Measurements from ENCODE around the gene ASIC1.

The ASIC1 gene

GRCh38 chr12:50057000-50057841, at the start of gene ASIC1:
Gene ASIC1 (plus strand): TSS chr12:50057596. CDS start chr12:50058767, 1,171 bp downstream.
- Mint-ChIP-seq H3K36me3 (ENCODE audit: low read depth) (no peaks in the 10 kb centered on the region), H3K4me1 (ENCODE audit: low read depth) (peaks cover 57% of the 10 kb centered on the region), H3K9me3 (no peaks in the 10 kb centered on the region), H3K27ac (no peak within 1 kb of the TSS), H3K27me3 (peaks cover 64% of the 10 kb centered on the region), H3K4me3 (peak within 1 kb of the TSS; percentile 78)
- intact Hi-C loops (cut with micrococcal nuclease): loop anchor here (1.0 kb wide), 1 partner anchor 90 kb away; no protein-coding TSS in a partner anchor

DNA sequence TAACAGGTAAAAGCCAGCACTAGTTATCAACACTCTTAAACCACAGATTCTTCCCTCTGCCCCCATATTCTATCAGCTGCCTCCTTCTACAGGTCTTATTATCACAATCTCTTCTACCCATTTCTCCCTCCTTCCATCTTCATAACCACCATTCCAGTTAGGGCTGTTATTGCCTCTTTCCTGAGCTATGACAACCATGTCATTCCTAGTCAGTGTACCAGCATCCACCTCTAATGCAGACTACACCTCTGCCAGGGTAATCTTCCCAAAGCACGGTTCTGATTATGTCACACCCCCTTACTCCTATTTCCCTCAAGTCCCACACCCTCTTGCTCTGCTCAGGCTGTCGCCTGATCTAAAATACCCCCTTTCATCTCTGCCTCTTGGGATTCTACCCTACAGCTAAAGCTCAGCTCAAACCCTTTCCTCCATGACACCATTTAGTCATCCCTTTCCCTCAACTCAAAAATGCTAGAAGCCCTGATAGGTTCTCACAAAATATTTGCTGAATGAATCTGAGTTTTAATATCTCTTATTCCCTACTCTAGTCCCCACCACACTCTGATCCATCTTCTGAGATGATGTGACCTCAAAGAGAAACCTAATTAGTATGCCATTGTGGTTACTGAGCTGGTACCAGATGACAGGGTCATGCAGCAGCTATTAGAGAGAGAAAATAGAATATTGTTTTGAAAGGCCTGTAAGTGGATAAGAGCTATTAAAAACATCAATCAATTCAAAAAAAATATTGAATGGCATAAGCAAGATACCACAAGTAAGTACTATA, 43.8 kb upstream of the ASIC1 start:
- Mint-ChIP-seq H3K4me3 (no peak overlapping the region), H3K36me3 (ENCODE audit: low read depth) (peaks cover 41% of the 10 kb centered on the region), H3K9me3 (no peaks in the 10 kb centered on the region), H3K27me3 (no peaks in the 10 kb centered on the region), H3K4me1 (ENCODE audit: low read depth) (peaks cover 11% of the 10 kb centered on the region), H3K27ac (peak overlapping the region; percentile 12)
- intact Hi-C loops (cut with micrococcal nuclease): no loop called here

GRCh38 chr12:50014342-50014741, 43.1 kb upstream of the ASIC1 start:
- peaks cover 19% of the 10 kb centered on the region for H3K4me1 Mint-ChIP-seq (ENCODE audit: low read depth)

DNA sequence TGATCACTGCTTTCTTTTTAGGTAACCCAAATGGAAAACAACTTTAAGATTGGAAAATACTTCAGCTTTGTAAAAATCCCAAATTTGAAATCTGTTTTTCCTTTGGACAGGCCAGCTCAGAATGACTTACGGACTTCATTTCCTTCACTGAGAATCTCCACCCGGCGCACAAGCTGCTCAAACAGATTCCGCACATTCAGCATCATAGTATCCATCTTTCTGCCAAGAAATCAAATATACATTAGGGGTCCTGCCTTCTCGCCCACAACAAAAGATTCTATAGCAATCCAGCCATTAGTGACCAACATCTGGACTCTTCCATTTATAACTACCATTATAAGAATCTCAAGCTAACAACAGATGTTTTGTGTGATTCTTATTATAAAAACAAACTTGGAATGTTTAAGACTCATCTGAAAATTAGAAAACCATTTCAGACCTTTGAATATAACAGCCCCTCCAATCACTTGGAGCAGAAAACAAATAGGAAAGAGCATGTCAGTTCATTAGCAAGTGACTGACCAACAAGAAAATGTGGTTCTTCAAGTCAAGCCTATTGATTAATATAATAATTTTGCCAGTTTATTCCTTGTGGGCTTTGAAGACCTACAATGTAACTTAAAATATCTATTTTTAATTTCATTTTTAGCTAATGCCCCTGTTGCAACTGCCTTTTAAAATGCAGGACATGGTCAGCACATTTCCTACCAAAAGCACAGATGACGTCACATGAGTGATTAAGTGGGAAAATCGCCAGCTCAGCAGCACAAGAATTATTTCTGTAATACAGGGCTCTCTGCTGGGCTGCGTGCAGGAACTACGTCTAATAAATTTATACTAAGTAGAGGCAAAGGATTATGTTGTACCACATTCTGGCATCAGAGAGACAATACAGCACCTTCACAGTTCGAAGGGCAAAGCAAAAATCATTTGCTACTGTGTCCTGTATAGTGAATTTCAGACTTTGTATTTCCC, 40.6 kb upstream of the ASIC1 start:
- peaks cover 24% of the 10 kb centered on the region for H3K36me3 Mint-ChIP-seq (ENCODE audit: low read depth)
- intact Hi-C loops (cut with micrococcal nuclease): no loop called here
- peak overlapping the region; percentile 65 for H3K27ac Mint-ChIP-seq
- H3K4me1 Mint-ChIP-seq (ENCODE audit: low read depth): peaks cover 14% of the 10 kb centered on the region
- no peak overlapping the region for H3K4me3 Mint-ChIP-seq
- no peaks in the 10 kb centered on the region for H3K27me3 Mint-ChIP-seq
- H3K9me3 Mint-ChIP-seq: no peaks in the 10 kb centered on the region

More at GRCh38 chr12:50014342-50014741, 43.1 kb upstream of the ASIC1 start:
- intact Hi-C loops (cut with micrococcal nuclease): no loop called here
- H3K27ac Mint-ChIP-seq: no peak overlapping the region
- no peaks in the 10 kb centered on the region for H3K9me3 Mint-ChIP-seq
- H3K36me3 Mint-ChIP-seq (ENCODE audit: low read depth): peaks cover 39% of the 10 kb centered on the region
- H3K4me3 Mint-ChIP-seq: no peak overlapping the region
- no peaks in the 10 kb centered on the region for H3K27me3 Mint-ChIP-seq

DNA sequence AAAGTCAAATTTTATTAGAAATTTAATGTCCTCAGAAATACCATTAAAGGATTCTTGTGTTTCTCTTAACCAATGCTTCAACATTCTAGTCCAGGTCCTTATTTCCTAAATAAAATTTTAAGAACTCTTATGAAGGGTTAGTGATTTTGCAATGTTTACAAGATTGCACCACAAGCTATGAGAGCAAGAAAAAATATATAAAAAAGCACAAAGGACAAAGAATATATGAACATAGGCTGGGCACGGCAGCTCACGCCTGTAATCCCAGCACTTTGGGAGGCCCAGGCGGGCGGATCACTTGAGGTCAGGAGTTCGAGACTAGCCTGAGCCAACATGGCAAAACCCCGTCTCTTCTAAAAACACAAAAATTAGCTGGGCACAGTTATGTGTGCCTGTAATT, 39.8 kb upstream of the ASIC1 start:
- peak overlapping the region; percentile 65 for H3K27ac Mint-ChIP-seq
- peaks cover 14% of the 10 kb centered on the region for H3K4me1 Mint-ChIP-seq (ENCODE audit: low read depth)
- H3K4me3 Mint-ChIP-seq: no peak overlapping the region
- H3K36me3 Mint-ChIP-seq (ENCODE audit: low read depth): peaks cover 24% of the 10 kb centered on the region
- intact Hi-C loops (cut with micrococcal nuclease): no loop called here
- H3K9me3 Mint-ChIP-seq: no peaks in the 10 kb centered on the region
- no peaks in the 10 kb centered on the region for H3K27me3 Mint-ChIP-seq

DNA sequence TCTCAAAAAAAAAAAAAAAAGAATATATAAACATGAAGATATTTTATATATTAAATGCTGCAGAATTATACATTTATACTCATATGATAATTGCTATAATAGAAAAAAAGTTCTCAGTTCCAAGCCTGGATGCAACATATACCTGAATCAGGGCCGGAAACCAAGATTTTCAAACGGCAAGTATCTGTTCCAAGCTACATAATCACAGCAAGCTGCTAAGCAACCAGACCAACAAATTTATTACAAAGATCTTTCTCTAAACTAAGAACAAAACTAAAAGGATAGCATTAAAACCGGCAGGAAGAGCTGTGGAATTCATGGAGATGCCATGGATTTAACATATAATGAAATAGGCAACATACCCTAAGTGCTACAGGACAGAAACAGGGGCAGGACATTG, 39.2 kb upstream of the ASIC1 start:
- Mint-ChIP-seq H3K9me3 (no peaks in the 10 kb centered on the region), H3K36me3 (ENCODE audit: low read depth) (peaks cover 24% of the 10 kb centered on the region), H3K4me3 (no peak overlapping the region), H3K27ac (peak overlapping the region; percentile 65), H3K27me3 (no peaks in the 10 kb centered on the region), H3K4me1 (ENCODE audit: low read depth) (peaks cover 14% of the 10 kb centered on the region)
- intact Hi-C loops (cut with micrococcal nuclease): no loop called here

GRCh38 chr12:50018968-50019367, 38.4 kb upstream of the ASIC1 start:
- H3K36me3 Mint-ChIP-seq (ENCODE audit: low read depth): peaks cover 16% of the 10 kb centered on the region
- H3K9me3 Mint-ChIP-seq: no peaks in the 10 kb centered on the region
- H3K27ac Mint-ChIP-seq: peak overlapping the region; percentile 23
- no peaks in the 10 kb centered on the region for H3K27me3 Mint-ChIP-seq
- intact Hi-C loops (cut with micrococcal nuclease): no loop called here
- H3K4me1 Mint-ChIP-seq (ENCODE audit: low read depth): peaks cover 14% of the 10 kb centered on the region
- no peak overlapping the region for H3K4me3 Mint-ChIP-seq

DNA sequence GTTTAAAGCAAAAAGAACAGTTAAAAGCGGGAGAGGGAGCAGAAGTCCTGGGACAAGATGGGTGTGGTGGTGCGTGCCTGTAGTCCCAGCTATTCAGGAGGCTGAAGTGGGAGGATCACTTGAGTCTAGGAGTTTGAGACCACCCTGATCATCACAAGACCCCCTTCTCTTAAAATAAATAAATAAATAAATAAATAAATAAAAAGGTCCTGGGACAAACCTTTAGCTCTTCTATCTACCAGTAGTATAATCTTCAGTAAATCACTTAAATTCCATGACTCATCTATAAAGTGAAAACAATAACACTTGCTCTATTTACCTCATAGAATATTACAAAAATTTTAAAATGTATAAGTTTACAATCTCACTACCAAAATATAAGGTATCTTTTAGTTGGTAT, 37.9 kb upstream of the ASIC1 start:
- Mint-ChIP-seq H3K9me3 (no peaks in the 10 kb centered on the region), H3K4me1 (ENCODE audit: low read depth) (peaks cover 19% of the 10 kb centered on the region), H3K36me3 (ENCODE audit: low read depth) (peaks cover 10% of the 10 kb centered on the region), H3K27me3 (no peaks in the 10 kb centered on the region), H3K27ac (no peak overlapping the region), H3K4me3 (no peak overlapping the region)
- intact Hi-C loops (cut with micrococcal nuclease): no loop called here

- Mint-ChIP-seq H3K9me3 (no peaks in the 10 kb centered on the region), H3K27me3 (no peaks in the 10 kb centered on the region), H3K4me3 (no peak overlapping the region), H3K36me3 (ENCODE audit: low read depth) (peaks cover 11% of the 10 kb centered on the region), H3K4me1 (ENCODE audit: low read depth) (peaks cover 33% of the 10 kb centered on the region), H3K27ac (no peak overlapping the region)
- intact Hi-C loops (cut with micrococcal nuclease): no loop called here
Observed at GRCh38 chr12:50021031-50021430, 36.4 kb upstream of the ASIC1 start.

DNA sequence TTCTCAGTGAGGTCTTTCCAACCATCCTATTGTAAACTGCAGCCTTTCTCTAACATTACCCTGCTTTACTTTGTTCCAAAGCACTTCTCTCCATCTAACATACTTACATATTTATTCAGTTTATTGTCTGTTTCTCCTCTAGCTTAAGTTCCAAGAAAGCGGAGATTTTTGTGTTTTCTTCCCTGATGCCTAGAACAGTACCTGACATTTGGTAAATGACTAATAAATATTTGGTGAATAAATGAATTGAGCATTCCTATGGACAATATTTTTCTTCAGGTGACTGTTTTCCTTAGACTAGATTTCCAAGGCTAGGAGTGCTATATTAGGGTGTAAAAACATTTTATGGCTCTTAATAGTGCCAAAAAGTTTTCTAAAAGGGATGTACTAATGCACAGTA, 34.5 kb upstream of the ASIC1 start:
- Mint-ChIP-seq H3K36me3 (ENCODE audit: low read depth) (peaks cover 21% of the 10 kb centered on the region), H3K4me3 (no peak overlapping the region), H3K9me3 (no peaks in the 10 kb centered on the region), H3K27me3 (no peaks in the 10 kb centered on the region), H3K27ac (no peak overlapping the region), H3K4me1 (ENCODE audit: low read depth) (peaks cover 37% of the 10 kb centered on the region)
- intact Hi-C loops (cut with micrococcal nuclease): no loop called here

DNA sequence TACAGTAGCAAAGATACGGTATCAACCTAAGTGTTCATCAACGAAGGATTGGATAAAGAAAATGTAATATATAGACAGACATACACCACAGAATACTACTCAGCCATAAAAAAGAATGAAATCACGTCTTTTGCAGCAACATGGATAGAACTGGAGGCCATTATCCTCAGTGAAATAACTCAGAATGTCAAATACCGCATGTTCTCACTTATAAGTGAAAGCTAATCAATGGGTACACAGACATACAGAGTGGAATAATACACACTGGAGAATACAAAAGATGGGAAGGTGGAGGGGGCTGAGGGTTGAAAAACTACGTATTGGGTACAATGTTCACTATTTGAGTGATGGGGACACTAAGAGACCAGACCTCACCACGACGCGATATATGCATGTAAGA, 33.2 kb upstream of the ASIC1 start:
- no peaks in the 10 kb centered on the region for H3K9me3 Mint-ChIP-seq

GRCh38 chr12:50024805-50025186, 32.6 kb upstream of the ASIC1 start:
- Mint-ChIP-seq H3K4me3 (peak overlapping the region; percentile 100), H3K27me3 (no peaks in the 10 kb centered on the region), H3K36me3 (ENCODE audit: low read depth) (peaks cover 38% of the 10 kb centered on the region), H3K27ac (peak overlapping the region; percentile 91), H3K9me3 (no peaks in the 10 kb centered on the region), H3K4me1 (ENCODE audit: low read depth) (peaks cover 32% of the 10 kb centered on the region)
- intact Hi-C loops (cut with micrococcal nuclease): no loop called here

More for the DNA sequence above, 33.2 kb upstream of the ASIC1 start:
- peaks cover 34% of the 10 kb centered on the region for H3K36me3 Mint-ChIP-seq (ENCODE audit: low read depth)
- peaks cover 33% of the 10 kb centered on the region for H3K4me1 Mint-ChIP-seq (ENCODE audit: low read depth)
- no peak overlapping the region for H3K27ac Mint-ChIP-seq
- H3K27me3 Mint-ChIP-seq: no peaks in the 10 kb centered on the region
- H3K4me3 Mint-ChIP-seq: peak overlapping the region; percentile 100
- intact Hi-C loops (cut with micrococcal nuclease): no loop called here

DNA sequence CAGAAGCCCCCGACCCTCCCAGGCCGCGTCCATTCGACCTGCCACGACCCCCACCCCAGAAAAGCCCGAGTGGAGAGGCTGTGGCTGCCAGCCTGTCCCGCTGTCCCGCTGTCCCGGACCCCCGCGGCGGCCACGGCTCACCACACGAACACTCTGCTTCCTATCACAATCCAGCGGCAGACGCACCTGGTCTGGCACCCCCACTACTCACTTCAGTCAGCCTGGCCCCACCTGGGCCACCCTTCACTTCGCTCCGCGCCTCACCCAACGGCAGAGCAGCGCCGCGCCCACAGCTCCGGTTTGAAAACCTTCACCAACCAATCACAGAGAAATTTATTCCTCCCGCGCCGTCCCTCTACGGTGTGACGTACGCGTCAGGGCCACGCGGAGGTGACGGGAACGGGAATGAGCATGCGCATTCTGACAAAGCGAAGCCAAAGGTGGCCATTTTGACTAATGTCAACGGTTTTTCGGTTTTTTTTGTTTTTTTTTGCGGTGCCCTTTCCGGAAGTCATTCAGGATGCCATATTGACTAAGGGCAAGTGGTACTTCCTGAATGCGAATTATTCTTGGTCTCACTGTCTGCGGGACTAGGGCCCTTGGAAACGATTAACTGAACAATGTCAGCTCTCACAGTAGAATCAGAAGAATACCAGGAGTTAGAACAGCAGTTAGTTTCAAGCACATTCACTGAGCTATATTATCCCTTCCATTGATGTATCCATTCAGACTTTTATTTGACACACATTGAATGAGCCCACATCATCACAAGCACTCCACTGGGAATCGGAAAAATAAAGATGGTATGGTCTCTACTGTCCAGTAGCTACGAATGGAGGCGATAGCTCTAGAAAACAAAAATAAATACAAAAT, 32.0 kb upstream of the ASIC1 start, which contains the start of gene RACGAP1:
Gene RACGAP1 (minus strand): TSS at position 308 of the 873 bp plus-strand sequence. CDS start 8,779 bp downstream, outside the sequence.
- Mint-ChIP-seq H3K27ac (peak within 1 kb of the TSS; percentile 91), H3K9me3 (no peaks in the 10 kb centered on the region), H3K27me3 (no peaks in the 10 kb centered on the region), H3K36me3 (ENCODE audit: low read depth) (peaks cover 44% of the 10 kb centered on the region), H3K4me3 (peak within 1 kb of the TSS; percentile 100), H3K4me1 (ENCODE audit: low read depth) (peaks cover 38% of the 10 kb centered on the region)
- intact Hi-C loops (cut with micrococcal nuclease): no loop called here

Data from dendritic cell treated with granulocyte-macrophage colony-stimulating factor and Interleukin-4, amounts not matched to agents 40 ng/mL and 50 ng/mL, for 4 days (primary cell).